Measurements from ENCODE around the gene RBM12.
A peak's percentile ranks its signal among the peaks of the same experiment; 100 is the strongest.
"Not testable (repeated sequence)": the region's sequence is repeated elsewhere in the genome, so short reads cannot be mapped to it uniquely, and the experiment has no call there.

RBM12 gene

GRCh38 chr20:35698298-35699126 lies 33.8 kb upstream of the RBM12 start:
- peak; percentile 59 for DNase-seq (ENCODE audit: low spot score)

- DNase-seq (ENCODE audit: low spot score), result no peak
These were observed 33.1 kb upstream of the RBM12 start for GRCh38 chr20:35697696-35698297.

- no peak for DNase-seq (ENCODE audit: low spot score)
These were observed 31.3 kb upstream of the RBM12 start for GRCh38 chr20:35695978-35696377.

GRCh38 chr20:35695245-35695749 lies 30.6 kb upstream of the RBM12 start:
- DNase-seq (ENCODE audit: low spot score), result no peak

GRCh38 chr20:35690265-35690664 lies 25.6 kb upstream of the RBM12 start:
- no peak for DNase-seq (ENCODE audit: low spot score)

- not testable (repeated sequence) for DNase-seq (ENCODE audit: low spot score)
These were observed 22.2 kb upstream of the RBM12 start for GRCh38 chr20:35686872-35687271.

- not testable (repeated sequence) for DNase-seq (ENCODE audit: low spot score)
These were observed 20.7 kb upstream of the RBM12 start for GRCh38 chr20:35685368-35685767.

- no peak for DNase-seq (ENCODE audit: low spot score)
These were observed 17.3 kb upstream of the RBM12 start for GRCh38 chr20:35681960-35682359.

GRCh38 chr20:35680452-35681183 lies 15.9 kb upstream of the RBM12 start:
- no peak for DNase-seq (ENCODE audit: low spot score)

- DNase-seq (ENCODE audit: low spot score), result no peak
These were observed 10.2 kb upstream of the RBM12 start for GRCh38 chr20:35674921-35675320.

- no peak for DNase-seq (ENCODE audit: low spot score)
These were observed 9.2 kb upstream of the RBM12 start for GRCh38 chr20:35673884-35674283.

- no peak for DNase-seq (ENCODE audit: low spot score)
These were observed 5.0 kb upstream of the RBM12 start for GRCh38 chr20:35669681-35670080.

- DNase-seq (ENCODE audit: low spot score), result no peak
These were observed 4.5 kb upstream of the RBM12 start for GRCh38 chr20:35669221-35669620.

GRCh38 chr20:35665949-35666288 lies 1.2 kb upstream of the RBM12 start:
- no peak for DNase-seq (ENCODE audit: low spot score)

- DNase-seq (ENCODE audit: low spot score), result peak; percentile 66
These were observed 909 bp downstream of the RBM12 start for GRCh38 chr20:35663516-35664465.

- DNase-seq (ENCODE audit: low spot score), result no peak
These were observed 2.1 kb downstream of the RBM12 start for GRCh38 chr20:35662551-35662950.

GRCh38 chr20:35661908-35662307 lies 2.8 kb downstream of the RBM12 start:
- no peak for DNase-seq (ENCODE audit: low spot score)

- DNase-seq (ENCODE audit: low spot score), result no peak
These were observed 3.6 kb downstream of the RBM12 start for GRCh38 chr20:35661053-35661452.

GRCh38 chr20:35660122-35660937 lies 4.4 kb downstream of the RBM12 start:
- no peak for DNase-seq (ENCODE audit: low spot score)

GRCh38 chr20:35657271-35657670 lies 7.4 kb downstream of the RBM12 start:
- DNase-seq (ENCODE audit: low spot score), result no peak

- no peak for DNase-seq (ENCODE audit: low spot score)
These were observed 10.3 kb downstream of the RBM12 start for GRCh38 chr20:35654415-35654814.
